HPDE6-E6E7 (cell line): ENCODE results near the gene FABP7.
"Not testable (repeated sequence)": the region's sequence is repeated elsewhere in the genome, so short reads cannot be mapped to it uniquely, and the experiment has no call there.

ENCODE experiments used
- DNase-seq: peaks from one replicate; pipeline ENCODE4 v3.0.0; 2011; ENCODE audit warnings: missing footprints; ENCODE audit errors: extremely low spot score

The FABP7 gene

GRCh38 chr6:122779667-122780066 is at the start of gene FABP7:
TSS of gene FABP7 (plus strand) at chr6:122779716. CDS start at chr6:122779795, 79 bp downstream.
- no peak for DNase-seq

GRCh38 chr6:122730334-122730733 is 49.2 kb upstream of the FABP7 start:
- DNase-seq, result no peak

DNA sequence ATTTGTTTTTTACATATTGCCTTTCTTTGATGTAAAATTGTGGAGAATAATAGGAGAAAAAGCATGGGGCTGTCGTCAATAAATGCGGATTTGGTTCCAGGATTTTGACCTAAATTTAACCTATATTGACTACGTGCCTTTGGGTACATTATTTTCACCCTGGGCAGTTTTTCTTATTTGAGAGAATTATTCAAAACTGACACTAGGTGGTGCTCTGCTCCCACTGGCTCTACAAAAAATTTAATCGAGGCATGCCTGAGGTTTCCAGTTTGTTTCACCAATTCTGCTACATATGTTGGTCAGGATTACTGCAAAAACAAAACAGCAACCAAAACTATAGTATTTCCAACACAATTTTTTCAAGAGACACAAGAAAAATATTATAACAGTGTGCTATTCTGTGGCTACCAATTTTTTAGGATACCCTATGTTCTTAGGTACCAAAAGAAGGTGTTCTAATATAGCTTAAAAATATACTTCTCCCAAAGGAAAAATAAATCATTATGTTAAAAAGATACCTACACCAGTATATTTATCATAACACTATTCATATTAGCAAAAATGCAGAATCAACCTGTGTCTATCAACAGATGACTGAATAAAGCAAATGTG is 48.6 kb upstream of the FABP7 start:
- peak; percentile 17 for DNase-seq

GRCh38 chr6:122733259-122733658 is 46.3 kb upstream of the FABP7 start:
- DNase-seq, result no peak

DNA sequence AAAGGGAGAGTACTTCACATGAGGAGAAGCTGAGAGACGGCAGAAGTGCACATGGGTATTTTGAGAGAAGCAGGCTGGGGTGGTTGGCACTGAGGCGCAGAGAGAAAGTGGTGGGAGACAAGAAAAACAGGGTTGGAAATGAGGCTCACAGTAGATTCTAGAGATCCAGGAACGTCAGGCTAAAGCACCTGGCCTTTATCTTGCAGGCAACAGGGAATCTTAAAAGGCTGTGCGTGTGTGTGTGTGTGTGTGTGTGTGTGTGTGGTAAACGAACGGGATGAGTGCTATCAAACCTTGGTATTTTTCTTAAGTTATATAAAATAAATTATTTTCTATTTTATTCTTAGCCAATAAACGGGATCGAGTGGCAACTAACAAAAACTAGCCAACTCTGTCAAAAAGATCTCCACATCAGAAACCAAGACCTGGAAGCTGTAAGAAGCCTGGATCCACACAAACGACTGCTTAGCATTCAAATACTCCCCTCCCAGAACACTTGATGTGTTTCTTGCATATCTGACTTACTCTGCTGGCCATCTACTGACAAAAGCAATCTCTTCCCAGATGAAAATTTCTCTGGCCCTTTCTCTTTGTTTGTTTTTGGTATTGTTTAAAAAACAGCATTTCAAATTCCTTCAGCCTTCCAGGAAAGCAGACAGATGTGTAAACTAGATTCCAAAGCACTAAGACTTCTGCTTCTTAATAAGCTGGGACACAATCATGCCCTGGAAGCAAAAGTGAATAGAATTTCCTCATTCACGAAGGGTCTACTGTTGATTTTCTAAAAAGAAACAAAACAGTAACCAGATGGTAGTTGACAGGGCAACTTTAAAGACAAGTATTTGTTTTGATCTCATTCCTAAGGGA is 44.8 kb upstream of the FABP7 start:
- DNase-seq, result no peak

- peak; percentile 80 for DNase-seq
Measured at GRCh38 chr6:122735582-122735981, 43.9 kb upstream of the FABP7 start.

- peak; percentile 53 for DNase-seq
Measured at GRCh38 chr6:122736163-122736562, 43.4 kb upstream of the FABP7 start.

DNA sequence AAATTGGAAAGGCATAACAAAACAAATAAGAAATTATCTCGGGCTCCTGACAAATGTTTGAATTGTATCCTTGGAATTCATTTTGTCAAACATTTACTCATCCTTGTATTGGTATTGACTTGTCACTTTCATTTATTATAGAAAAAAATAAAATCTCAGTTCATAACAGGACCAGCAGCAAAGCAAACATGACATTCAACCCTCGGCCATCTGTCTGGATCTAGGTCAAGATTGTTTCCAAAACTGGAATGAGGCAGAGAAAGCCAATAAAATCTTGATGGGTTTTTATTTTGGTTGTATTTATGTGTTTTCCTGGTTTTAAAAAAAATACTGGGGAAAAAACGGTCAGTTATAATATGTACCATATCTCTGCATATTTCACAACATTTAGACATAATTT is 42.9 kb upstream of the FABP7 start:
- no peak for DNase-seq

GRCh38 chr6:122740091-122740490 is 39.4 kb upstream of the FABP7 start:
- no peak for DNase-seq

GRCh38 chr6:122740936-122741335 is 38.6 kb upstream of the FABP7 start:
- DNase-seq, result no peak

GRCh38 chr6:122744247-122744646 is 35.3 kb upstream of the FABP7 start:
- not testable (repeated sequence) for DNase-seq

GRCh38 chr6:122744856-122745255 is 34.7 kb upstream of the FABP7 start:
- not testable (repeated sequence) for DNase-seq

DNA sequence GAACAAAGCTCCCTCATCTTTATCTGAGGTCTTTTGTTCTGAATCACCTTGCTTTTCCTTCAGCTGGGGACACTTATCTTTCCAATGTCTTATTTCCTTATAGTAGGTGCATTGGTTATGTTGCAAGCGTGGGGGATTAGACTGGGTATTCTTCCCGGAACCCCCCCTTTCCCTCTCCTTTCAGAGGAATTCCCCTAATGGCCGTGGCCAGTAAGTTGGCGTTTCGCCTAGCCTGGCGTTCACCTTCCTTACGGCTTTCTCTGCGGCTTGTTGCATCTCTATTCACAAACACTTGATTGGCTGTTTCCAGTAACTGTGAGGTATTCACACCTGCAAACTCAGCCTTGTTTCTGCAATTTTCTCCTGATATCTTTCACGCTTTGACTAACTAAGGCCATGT is 32.8 kb upstream of the FABP7 start:
- DNase-seq, result no peak

- no peak for DNase-seq
Measured at GRCh38 chr6:122747573-122747972, 31.9 kb upstream of the FABP7 start.

DNA sequence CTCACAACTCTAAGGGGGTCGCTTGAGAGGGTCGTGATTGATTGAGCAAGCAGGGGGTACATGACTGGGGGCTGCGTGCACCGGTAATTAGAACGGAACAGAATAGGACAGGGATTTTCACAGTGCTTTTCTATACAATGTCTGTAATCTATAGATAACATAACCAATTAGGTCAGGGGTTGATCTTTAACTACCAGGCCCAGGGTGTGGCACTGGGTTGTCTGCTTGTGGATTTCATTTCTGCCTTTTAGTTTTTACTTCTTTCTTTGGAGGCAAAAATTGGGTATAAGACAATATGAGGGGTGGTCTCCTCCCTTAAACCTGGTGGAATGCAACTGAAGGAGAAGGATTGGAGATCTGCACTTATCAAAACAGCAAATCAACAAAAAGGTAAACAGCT is 30.6 kb upstream of the FABP7 start:
- not testable (repeated sequence) for DNase-seq

DNA sequence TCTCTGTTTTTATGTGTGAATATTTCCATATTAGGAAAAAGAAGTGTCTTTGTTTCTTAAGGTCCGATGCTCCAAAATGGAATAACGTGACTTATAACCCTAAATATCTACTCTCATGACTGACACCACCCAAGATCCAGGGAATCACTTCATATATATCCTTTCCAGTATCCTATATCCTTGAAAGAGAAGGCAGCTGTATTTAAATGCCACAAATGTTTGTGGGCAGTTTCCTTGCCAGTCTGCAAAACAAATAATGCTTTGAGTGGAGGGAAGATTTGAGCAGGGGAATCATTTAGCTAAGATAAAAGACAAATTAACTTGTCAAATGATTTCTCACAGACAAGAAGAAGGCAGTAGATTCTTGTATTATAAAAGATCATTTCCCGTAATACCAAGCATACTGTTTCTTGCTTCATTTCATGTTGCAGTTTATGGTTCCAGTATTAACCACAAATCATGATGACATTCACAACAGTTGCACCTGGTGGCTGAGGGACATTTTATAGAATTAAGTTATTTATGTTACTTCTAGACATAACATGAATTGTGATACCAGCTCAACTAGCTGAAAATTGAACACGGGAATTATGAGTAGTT is 30.0 kb upstream of the FABP7 start:
- DNase-seq, result no peak

DNA sequence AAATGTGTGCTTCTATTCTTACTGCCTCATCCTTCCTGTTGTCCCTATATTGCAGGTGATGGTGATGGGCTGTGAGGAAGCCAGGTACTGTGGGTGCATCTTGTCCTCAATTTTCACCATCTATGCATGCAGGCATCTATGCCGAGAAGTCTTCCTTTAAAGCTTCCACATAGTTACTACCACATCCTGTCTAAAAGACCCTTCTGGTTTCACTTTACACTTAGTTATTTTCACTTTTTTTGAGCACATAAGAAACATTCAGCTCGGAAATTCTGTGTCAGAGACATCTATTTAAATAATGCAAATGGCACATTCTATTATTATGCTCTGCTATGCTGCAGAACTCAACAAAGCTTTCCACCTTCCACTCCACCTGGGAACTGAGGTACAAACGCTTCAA is 28.2 kb upstream of the FABP7 start:
- no peak for DNase-seq

GRCh38 chr6:122752459-122752858 is 27.1 kb upstream of the FABP7 start:
- no peak for DNase-seq

GRCh38 chr6:122753000-122753687 is 26.4 kb upstream of the FABP7 start:
- no peak for DNase-seq

DNA sequence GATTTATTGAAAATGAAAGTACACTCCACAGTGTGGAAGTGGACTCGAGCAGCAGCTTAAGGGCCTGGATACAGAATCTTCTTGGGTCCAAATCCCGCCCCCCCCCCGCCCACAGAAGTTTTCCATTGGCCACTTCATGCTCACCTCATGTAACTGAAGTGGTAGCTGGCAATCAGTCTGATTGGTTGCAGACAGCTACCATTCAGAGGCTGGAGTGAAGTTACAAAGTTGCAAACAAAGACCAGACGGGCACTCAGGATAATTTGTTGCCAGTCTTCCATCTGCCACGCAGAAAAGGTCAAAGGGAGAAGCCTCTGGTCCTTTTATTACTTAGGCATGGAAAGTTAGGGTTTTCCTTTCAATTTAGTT is 25.8 kb upstream of the FABP7 start:
- DNase-seq, result no peak

GRCh38 chr6:122754191-122754731 is 25.3 kb upstream of the FABP7 start:
- DNase-seq, result no peak

- DNase-seq, result no peak
Measured at GRCh38 chr6:122755901-122756300, 23.6 kb upstream of the FABP7 start.
